Panc1 (cell line): ENCODE measurements around the gene LRMDA. TPM values are rescaled to one million over a fixed set of nuclear protein-coding genes. Genes with fewer than 3 reads are reported as not detected.

Experiments used
- ATAC-seq: fragments of 200-7000 bp; cut with Tn5 transposase; 2 replicates; pipeline ENCODE4 v1.9.1; 2020; ENCODE audit warnings: mild to moderate bottlenecking, moderate library complexity
- BruUV-seq: library from RNA; stranded (reverse); fragments of 400-500 nt; replicated peaks from 2 replicates; lab custom pipeline; 2021; lab: Mats Ljungman, UMichigan
- CTCF ChIA-PET: fragments of 300-600 bp; sonication (Branson Sonifier 250); formaldehyde crosslinking; loops from one replicate; lab custom pipeline; 2022; ENCODE audit warnings: antibody characterized with exemption; lab: Charles Lee
- POLR2A ChIA-PET: fragments of 300-600 bp; sonication (Branson Sonifier 250); formaldehyde crosslinking; loops from one replicate; lab custom pipeline; 2022; ENCODE audit warnings: antibody characterized with exemption; lab: Charles Lee
- DNase-seq: peaks from one replicate; pipeline ENCODE4 v3.0.0-alpha.2; 2010; ENCODE audit warnings: low read depth, low spot score
- H3K27ac ChIP-seq: 2 replicates; pipeline ENCODE4 v1.5.1; 2011; ENCODE audit warnings: mild to moderate bottlenecking, low read length, inconsistent platforms
- H3K27me3 ChIP-seq: fragments of 200-500 bp; sonication (Bioruptor generic); 2 replicates; pipeline ENCODE4 v1.6.0; 2014; ENCODE audit warnings: low read length, inconsistent platforms; ENCODE audit not compliant: control insufficient read depth, insufficient read depth
- H3K36me3 ChIP-seq: fragments of 200-500 bp; sonication (Bioruptor generic); 2 replicates; pipeline ENCODE4 v1.5.1; 2014; ENCODE audit warnings: inconsistent platforms, mild to moderate bottlenecking, low read length, moderate library complexity; ENCODE audit not compliant: control insufficient read depth, insufficient read depth
- H3K4me1 ChIP-seq: 2 replicates; pipeline ENCODE4 v1.5.1; 2011; ENCODE audit warnings: inconsistent platforms, mild to moderate bottlenecking, low read length, moderate library complexity; ENCODE audit not compliant: control insufficient read depth, insufficient read depth
- H3K4me3 ChIP-seq, 2 experiments: 2 replicates each; pipeline ENCODE4 v1.5.1; 2011 to 2012; ENCODE audit warnings: low read depth in 2 of 2, low read length in 2 of 2, mild to moderate bottlenecking in 2 of 2, inconsistent platforms in 1 of 2, moderate library complexity in 1 of 2
- H3K9me3 ChIP-seq: fragments of 200-500 bp; sonication (Bioruptor generic); 2 replicates; pipeline ENCODE4 v1.5.1; 2014; ENCODE audit warnings: low read depth, mild to moderate bottlenecking, inconsistent platforms, low read length, moderate library complexity; ENCODE audit not compliant: control insufficient read depth, insufficient read depth
- POLR2AphosphoS5 ChIP-seq: IDR thresholded peaks from 2 replicates; pipeline ENCODE4 v1.6.1; 2012; ENCODE audit warnings: mild to moderate bottlenecking, low read depth, low read length, moderate library complexity
- SIN3A ChIP-seq: IDR thresholded peaks from 2 replicates; pipeline ENCODE4 v1.6.1; 2012; ENCODE audit warnings: low read depth, mild to moderate bottlenecking, low read length, moderate library complexity, borderline replicate concordance; ENCODE audit not compliant: insufficient read depth
- TCF7L2 ChIP-seq: IDR thresholded peaks from 2 replicates; pipeline ENCODE4 v1.6.1; 2011; ENCODE audit warnings: mild to moderate bottlenecking, low read depth, low read length, inconsistent platforms
- in situ Hi-C: cut with HindIII; loops from 2 replicates; pipeline ENCODE4 v1.10.0; 2016; ENCODE audit warnings: low sequenced_read_pairs, low pct_unique_long_range_greater_than_20kb
- intact Hi-C: fragments of 100-400 bp; cut with micrococcal nuclease; formaldehyde crosslinking; loops from one replicate; pipeline ENCODE4 v1.10.0; 2022; ENCODE audit not compliant: unreplicated experiment
- total RNA-seq: library from RNA; stranded (reverse); gene quantifications from one replicate; pipeline ENCODE4 v1.2.1, GENCODE V29; 2021; ENCODE audit not compliant: unreplicated experiment
- TF ChIP-seq, protein P1 (sequence below): fragments of 450-650 bp; IDR thresholded peaks from 2 replicates; pipeline ENCODE4 v1.5.1; 2017; ENCODE audit warnings: mild to moderate bottlenecking
- TF ChIP-seq, protein P2 (sequence below), 2 experiments: IDR thresholded peaks; 2 replicates each; pipeline ENCODE4 v1.6.1; 2011 to 2012; ENCODE audit warnings: low read depth in 2 of 2, control low read depth in 1 of 2, low read length in 1 of 2, mild to moderate bottlenecking in 1 of 2, moderate library complexity in 1 of 2; ENCODE audit not compliant: insufficient read depth in 1 of 2

LRMDA gene
- total RNA-seq, 1 experiment from 2014 or later, result 1.2 TPM

DNA sequence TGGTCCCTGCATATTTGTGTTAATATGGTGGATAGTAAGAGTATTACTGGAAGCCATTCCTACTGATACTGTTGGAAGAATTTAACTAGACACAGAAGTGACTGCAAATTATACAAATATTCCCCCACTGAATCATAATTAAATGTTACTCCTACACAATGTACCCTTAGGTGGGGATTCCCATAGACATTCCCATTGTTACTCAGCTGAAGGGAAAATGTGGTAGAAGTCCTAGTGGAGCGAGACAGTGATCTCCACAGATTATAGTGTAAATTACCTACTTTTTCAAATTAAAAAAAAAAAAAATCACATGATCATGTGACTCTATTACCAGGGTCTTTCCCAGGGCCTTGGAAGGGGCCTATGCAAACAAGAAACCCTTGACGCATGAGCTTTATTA lies 611.8 kb downstream of the LRMDA start:
- H3K27ac ChIP-seq, result no peak overlapping the region
- H3K36me3 ChIP-seq, result no peaks in the 10 kb centered on the region
- CTCF ChIA-PET, result no interaction called here
- H3K27me3 ChIP-seq, result peaks cover 2% of the 10 kb centered on the region; the same call in 1 of the 2 replicates
- in situ Hi-C loops, result no loop called here
- DNase-seq (no peak), ATAC-seq (no peak)
- H3K9me3 ChIP-seq, result peaks cover 5% of the 10 kb centered on the region; the same call in 1 of the 2 replicates
- no peaks in the 10 kb centered on the region for H3K4me1 ChIP-seq
- POLR2A ChIA-PET, result no interaction called here
- TF ChIP-seq, protein P1, sequence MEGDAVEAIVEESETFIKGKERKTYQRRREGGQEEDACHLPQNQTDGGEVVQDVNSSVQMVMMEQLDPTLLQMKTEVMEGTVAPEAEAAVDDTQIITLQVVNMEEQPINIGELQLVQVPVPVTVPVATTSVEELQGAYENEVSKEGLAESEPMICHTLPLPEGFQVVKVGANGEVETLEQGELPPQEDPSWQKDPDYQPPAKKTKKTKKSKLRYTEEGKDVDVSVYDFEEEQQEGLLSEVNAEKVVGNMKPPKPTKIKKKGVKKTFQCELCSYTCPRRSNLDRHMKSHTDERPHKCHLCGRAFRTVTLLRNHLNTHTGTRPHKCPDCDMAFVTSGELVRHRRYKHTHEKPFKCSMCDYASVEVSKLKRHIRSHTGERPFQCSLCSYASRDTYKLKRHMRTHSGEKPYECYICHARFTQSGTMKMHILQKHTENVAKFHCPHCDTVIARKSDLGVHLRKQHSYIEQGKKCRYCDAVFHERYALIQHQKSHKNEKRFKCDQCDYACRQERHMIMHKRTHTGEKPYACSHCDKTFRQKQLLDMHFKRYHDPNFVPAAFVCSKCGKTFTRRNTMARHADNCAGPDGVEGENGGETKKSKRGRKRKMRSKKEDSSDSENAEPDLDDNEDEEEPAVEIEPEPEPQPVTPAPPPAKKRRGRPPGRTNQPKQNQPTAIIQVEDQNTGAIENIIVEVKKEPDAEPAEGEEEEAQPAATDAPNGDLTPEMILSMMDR, result no peak
- BruUV-seq, result no TSS peak
- intact Hi-C loops, result no loop called here
- no peak overlapping the region for H3K4me3 ChIP-seq

DNA sequence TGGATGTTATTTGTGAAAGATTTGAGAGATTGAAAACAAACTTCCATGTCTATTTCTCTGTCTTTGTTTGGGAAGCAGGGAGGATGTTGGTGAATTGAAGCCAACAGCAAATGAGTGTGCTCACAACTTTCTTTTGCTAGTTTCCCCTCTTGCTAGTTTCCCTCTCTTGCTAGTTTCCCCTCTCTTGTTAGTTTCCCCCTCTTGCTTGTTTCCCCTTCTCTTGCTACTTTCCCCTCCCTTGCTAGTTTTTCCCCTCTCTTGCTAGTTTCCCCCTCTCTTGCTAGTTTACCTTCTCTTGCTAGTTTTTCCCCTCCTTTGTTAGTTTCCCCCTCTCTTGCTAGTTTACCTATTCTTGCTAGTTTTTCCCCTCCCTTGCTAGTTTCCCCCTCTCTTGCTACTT lies 613.3 kb downstream of the LRMDA start:
- BruUV-seq, result no TSS peak
- no peak for ATAC-seq
- Histone ChIP-seq H3K4me1 (no peaks in the 10 kb centered on the region), H3K36me3 (no peaks in the 10 kb centered on the region), H3K27ac (no peak overlapping the region), H3K9me3 (no peaks in the 10 kb centered on the region), H3K27me3 (peaks cover 2% of the 10 kb centered on the region; the same call in 1 of the 2 replicates), H3K4me3 (no peak overlapping the region)
- TF ChIP-seq SIN3A, result no peak
- no peak for TF ChIP-seq TCF7L2
- TF ChIP-seq, protein P1, result no peak
- TF ChIP-seq, protein P2, sequence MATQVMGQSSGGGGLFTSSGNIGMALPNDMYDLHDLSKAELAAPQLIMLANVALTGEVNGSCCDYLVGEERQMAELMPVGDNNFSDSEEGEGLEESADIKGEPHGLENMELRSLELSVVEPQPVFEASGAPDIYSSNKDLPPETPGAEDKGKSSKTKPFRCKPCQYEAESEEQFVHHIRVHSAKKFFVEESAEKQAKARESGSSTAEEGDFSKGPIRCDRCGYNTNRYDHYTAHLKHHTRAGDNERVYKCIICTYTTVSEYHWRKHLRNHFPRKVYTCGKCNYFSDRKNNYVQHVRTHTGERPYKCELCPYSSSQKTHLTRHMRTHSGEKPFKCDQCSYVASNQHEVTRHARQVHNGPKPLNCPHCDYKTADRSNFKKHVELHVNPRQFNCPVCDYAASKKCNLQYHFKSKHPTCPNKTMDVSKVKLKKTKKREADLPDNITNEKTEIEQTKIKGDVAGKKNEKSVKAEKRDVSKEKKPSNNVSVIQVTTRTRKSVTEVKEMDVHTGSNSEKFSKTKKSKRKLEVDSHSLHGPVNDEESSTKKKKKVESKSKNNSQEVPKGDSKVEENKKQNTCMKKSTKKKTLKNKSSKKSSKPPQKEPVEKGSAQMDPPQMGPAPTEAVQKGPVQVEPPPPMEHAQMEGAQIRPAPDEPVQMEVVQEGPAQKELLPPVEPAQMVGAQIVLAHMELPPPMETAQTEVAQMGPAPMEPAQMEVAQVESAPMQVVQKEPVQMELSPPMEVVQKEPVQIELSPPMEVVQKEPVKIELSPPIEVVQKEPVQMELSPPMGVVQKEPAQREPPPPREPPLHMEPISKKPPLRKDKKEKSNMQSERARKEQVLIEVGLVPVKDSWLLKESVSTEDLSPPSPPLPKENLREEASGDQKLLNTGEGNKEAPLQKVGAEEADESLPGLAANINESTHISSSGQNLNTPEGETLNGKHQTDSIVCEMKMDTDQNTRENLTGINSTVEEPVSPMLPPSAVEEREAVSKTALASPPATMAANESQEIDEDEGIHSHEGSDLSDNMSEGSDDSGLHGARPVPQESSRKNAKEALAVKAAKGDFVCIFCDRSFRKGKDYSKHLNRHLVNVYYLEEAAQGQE (IDR thresholded peaks at IDR 0.05; ENCODE audit: insufficient read depth in 1 of 2, low read depth in 2 of 2, low read length in 1 of 2), result no peak
- no peak for TF ChIP-seq POLR2AphosphoS5
- no peak for DNase-seq
- CTCF ChIA-PET, result no interaction called here
- POLR2A ChIA-PET, result no interaction called here
- in situ Hi-C loops (no loop called here), intact Hi-C loops (no loop called here)

DNA sequence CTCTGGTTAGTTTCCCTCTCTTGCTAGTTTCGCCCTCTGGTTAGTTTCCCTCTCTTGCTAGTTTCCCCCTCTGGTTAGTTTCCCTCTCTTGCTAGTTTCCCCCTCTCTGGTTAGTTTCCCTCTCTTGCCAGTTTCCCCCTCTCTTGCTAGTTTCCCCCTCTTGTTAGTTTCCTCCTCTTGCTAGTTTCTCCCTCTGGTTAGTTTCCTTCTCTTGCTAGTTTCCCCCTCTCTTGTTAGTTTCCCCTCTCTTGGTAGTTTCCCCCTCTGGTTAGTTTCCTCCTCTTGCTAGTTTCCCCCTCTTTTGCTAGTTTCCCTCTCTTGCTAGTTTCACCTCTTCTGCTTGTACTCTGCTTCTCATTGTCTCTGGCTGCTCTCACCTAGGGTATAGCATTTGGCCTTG lies 613.8 kb downstream of the LRMDA start:
- Histone ChIP-seq H3K27ac (no peak overlapping the region), H3K36me3 (no peaks in the 10 kb centered on the region), H3K4me1 (no peaks in the 10 kb centered on the region), H3K27me3 (peaks cover 2% of the 10 kb centered on the region; the same call in 1 of the 2 replicates), H3K9me3 (no peaks in the 10 kb centered on the region), H3K4me3 (no peak overlapping the region)
- ATAC-seq (no peak), DNase-seq (no peak)
- intact Hi-C loops, result no loop called here
- no TSS peak for BruUV-seq
- in situ Hi-C loops, result no loop called here
- CTCF ChIA-PET, result no interaction called here
- TF ChIP-seq, protein P1, result no peak
- TF ChIP-seq, protein P2 (IDR thresholded peaks at IDR 0.05; ENCODE audit: insufficient read depth in 1 of 2, low read depth in 2 of 2, low read length in 1 of 2), result no peak
- TF ChIP-seq SIN3A, result no peak
- no peak for TF ChIP-seq POLR2AphosphoS5
- no peak for TF ChIP-seq TCF7L2
- POLR2A ChIA-PET, result no interaction called here
